A549 treated with ZK216348 at 1 μM for 4 hours (cell line): Measurements from ENCODE around the gene CAPN2. TPM values are rescaled to one million over a fixed set of nuclear protein-coding genes. Genes with fewer than 3 reads are reported as not detected.

Source experiments
- total RNA-seq: library from RNA; stranded (reverse); fragments of 200-300 nt; extraction: Qiagen RNA extraction; gene quantifications from 5 replicates; pipeline ENCODE4 v1.2.3, GENCODE V29; 2022; ENCODE audit warnings: low read depth

Gene CAPN2
- total RNA-seq = 395 to 467 TPM (median 434 TPM) in 5 replicates

DNA sequence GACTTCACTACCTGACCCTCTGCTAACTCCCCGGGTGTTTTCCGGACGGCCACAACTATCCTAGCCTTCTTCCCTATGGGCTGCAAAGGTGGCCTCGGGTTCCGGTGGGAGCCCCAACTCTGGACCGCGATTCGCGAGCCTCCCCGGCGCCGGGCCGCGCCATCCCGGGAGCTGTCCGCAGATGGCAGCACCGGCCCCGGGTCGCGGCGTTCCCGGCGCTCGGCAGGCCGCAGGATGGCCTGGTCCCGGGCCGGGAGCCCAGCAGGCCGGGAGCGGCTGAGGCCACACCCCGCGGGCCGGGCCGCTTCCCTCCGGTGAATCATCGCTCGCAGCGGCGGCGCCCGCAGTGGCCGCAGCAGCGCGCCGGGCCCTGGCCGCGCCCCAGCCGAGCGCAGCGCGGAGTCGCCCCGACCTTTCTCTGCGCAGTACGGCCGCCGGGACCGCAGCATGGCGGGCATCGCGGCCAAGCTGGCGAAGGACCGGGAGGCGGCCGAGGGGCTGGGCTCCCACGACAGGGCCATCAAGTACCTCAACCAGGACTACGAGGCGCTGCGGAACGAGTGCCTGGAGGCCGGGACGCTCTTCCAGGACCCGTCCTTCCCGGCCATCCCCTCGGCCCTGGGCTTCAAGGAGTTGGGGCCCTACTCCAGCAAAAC is at the start of gene CAPN2:
CAPN2 (plus strand) TSS at position 346 of the 656 bp plus-strand sequence; CDS start at position 448, 102 bp downstream.

DNA sequence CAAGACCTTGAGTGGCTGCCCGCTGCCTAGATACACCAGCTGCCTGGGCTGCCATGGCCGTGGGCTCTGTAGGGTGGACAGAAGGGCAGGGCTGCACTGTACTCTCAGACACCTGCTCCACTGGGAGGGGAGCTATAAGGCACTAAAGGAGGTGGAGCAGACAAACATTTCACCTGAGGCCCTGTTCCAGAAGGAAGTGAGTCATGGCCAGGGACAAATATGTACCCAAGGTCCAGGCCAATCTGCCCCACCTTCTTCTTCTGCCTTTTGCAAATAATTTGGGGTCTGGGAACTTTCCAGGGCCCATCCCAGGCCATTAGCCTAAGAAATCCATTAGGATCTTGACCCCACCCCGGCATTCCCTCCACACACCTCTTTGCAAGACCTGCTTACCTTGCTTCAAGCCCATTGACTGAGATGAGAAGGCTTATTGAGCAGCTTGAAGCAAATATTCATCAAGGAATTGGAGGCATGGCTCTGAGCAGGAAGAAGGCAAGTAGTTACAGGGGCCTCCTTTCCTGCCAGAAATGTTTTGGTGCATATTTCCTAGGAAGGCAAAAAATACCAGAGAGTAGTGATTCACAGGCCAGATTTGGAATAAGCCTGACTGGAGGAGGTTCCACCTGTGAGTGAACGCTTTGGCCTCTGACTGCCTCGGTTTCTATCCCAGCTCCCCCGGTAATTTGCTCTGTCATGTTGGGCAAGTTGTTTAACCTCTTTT is 46.6 kb upstream of the CAPN2 start, which contains the start of gene CAPN8:
CAPN8 (minus strand) TSS at position 110 of the 721 bp plus-strand sequence; CDS start at position 55, 55 bp downstream.

Other genes with a start within 250 kb of the CAPN2 start
- 0.48 to 2.2 TPM (median 1.7 TPM) in 5 replicates for gene CAPN8, start 46.8 kb upstream of the CAPN2 start, total RNA-seq
- 21.1 to 29.5 TPM (median 25.3 TPM) in 5 replicates for gene TP53BP2, start 133.4 kb downstream of the CAPN2 start, total RNA-seq